Mesodermal cell (in vitro differentiated cells): Measurements from ENCODE around the gene CNGB1.
"Not testable (repeated sequence)": the region's sequence is repeated elsewhere in the genome, so short reads cannot be mapped to it uniquely, and the experiment has no call there.

Experiments
- H3K27ac ChIP-seq: 2 replicates; pipeline ENCODE4 v1.7.0; 2013; ENCODE audit warnings: mild to moderate bottlenecking, low read depth, low read length, moderate library complexity; ENCODE audit not compliant: severe bottlenecking
- H3K36me3 ChIP-seq: 2 replicates; pipeline ENCODE4 v1.7.1; 2013; ENCODE audit warnings: mild to moderate bottlenecking, low read length, moderate library complexity; ENCODE audit not compliant: control insufficient read depth, insufficient read depth
- H3K4me1 ChIP-seq: one replicate; pipeline ENCODE4 v1.7.1; 2013; ENCODE audit warnings: mild to moderate bottlenecking, low read length; ENCODE audit not compliant: insufficient read depth, control insufficient read depth, poor library complexity, severe bottlenecking
- H3K4me3 ChIP-seq: 2 replicates; pipeline ENCODE4 v1.7.0; 2013; ENCODE audit warnings: low read length, control low read depth, mild to moderate bottlenecking; ENCODE audit not compliant: insufficient read depth, poor library complexity, severe bottlenecking; ENCODE audit errors: extremely low read depth
- H3K9me3 ChIP-seq: 2 replicates; pipeline ENCODE4 v1.7.1; 2013; ENCODE audit warnings: mild to moderate bottlenecking, low read length, moderate library complexity; ENCODE audit not compliant: control insufficient read depth
- WGBS, 2 experiments: methylation state at CpG; one replicate each; pipeline ENCODE4 v1.1.5; 2013; ENCODE audit warnings: missing lambda C conversion rate in 2 of 2; ENCODE audit not compliant: insufficient coverage in 2 of 2; 5-methylcytosine and 5-hydroxymethylcytosine counted together

Gene CNGB1

DNA sequence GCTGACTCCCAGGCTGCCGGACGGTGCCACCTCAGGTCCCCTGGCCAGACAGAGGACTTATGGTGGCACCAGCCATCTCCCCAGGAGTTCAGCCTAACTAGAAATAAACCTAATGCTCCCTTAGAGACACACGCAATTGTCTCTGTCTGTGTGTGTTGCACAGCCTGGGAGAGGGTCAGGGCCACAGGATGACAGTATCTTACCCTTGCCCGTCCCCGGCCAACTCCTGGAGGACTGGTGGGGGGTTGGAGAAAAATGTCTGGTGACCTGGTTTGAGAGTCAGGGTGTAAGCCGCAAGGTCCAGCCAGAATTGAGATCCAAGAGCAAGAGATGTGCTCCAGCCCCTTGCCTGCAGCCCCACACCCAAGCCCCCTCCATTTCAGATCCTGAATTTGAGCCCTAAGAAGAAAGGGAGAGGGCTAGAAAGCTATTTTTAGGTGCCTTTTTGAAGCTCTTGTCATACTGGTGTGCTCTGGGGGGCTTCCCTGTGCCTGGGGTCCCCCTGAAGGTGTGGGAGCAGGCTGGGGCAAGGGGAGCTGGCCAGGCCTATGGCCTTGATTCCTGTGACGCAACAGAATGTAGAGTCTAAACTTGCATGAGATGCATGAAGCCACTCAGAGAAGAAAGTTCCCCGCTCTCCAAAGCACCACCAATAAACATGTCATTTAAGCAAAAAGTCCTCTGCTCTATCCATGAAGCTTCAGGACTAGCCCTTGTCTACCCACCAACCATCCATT, 16.7 kb upstream of the CNGB1 start:
- WGBS, 2 experiments: 93 to 94% methylated on average over 3 to 6 of the region's 8 CpGs
- Histone ChIP-seq H3K4me1 (no peaks in the 10 kb centered on the region), H3K4me3 (no peak overlapping the region), H3K27ac (no peak overlapping the region), H3K36me3 (no peaks in the 10 kb centered on the region), H3K9me3 (no peaks in the 10 kb centered on the region)

DNA sequence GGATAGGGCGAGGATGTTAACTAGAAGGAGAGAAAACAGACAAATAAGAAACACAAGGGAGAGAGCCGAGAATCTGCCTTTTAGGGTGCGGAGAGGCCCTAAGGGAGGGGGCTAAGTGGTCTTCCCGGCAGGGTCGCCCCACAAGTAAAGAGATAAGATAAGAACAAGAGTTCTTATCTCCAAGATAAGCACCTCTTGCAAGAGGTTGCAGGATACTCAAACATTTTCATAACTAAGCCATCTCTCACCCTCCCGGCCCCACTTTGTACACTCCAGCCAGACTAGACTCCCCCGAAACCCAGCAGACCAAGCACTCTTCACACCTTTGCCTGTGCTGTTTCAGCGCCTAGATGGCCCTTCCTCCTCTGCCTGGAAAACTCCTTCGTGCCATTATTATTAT, 15.3 kb upstream of the CNGB1 start:
- Histone ChIP-seq H3K9me3 (no peaks in the 10 kb centered on the region), H3K4me3 (no peak overlapping the region), H3K36me3 (no peaks in the 10 kb centered on the region), H3K4me1 (no peaks in the 10 kb centered on the region), H3K27ac (no peak overlapping the region)
- WGBS, 2 experiments: 64 to 71% methylated on average over 4 to 7 of the region's 9 CpGs

DNA sequence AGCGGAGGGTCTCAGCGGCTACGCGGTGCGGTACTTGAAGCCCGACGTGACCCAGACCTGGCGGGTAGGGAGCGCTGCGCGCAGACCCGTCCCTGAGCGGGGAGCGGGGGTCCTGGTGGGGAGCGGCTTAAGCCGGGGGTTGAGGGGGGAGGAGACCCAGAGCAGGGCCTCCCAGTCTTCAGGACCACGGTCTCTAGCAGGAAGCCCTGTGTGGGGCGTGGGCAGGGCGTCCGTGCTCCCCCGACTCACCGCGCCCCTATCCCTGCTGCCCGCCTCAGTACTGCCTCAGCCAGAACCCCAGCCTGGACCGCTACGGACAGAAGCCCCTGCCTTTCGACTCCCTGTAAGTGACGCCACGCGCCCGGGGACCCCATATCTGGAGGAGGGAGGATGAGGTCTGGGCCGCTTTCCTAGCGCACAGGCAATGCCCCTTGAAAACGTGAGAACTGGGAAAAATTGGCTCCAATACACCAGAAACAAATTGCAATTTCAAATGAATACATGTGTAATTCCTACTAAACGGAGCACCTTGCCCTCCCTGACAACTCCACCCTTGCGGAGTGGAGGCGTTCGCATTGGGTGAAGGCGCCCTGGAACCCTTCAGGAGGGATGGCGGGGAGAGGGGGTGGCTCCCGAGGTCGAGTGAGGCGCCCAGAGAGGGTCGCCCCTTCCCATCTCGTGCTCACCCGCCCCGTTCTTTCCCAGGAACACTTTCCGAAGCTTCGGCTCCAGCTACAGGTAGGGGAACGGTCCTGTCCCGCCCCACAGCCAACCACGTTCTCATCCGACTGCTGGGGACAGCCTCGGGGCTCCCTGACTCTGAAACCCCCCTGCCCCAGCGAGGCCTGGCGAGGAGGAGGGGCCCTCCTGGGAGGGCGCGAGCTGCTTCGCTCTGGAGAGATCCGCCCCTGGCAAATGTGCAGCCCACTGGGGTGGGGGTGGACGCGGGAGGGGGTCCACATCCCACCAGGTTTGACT, 14.6 kb upstream of the CNGB1 start:
- Histone ChIP-seq H3K36me3 (no peaks in the 10 kb centered on the region), H3K27ac (no peak overlapping the region), H3K9me3 (no peaks in the 10 kb centered on the region), H3K4me1 (no peaks in the 10 kb centered on the region), H3K4me3 (peak overlapping the region; percentile 56)
- 5 to 10% methylated on average over 29 to 36 of the region's 62 CpGs for WGBS, 2 experiments

DNA sequence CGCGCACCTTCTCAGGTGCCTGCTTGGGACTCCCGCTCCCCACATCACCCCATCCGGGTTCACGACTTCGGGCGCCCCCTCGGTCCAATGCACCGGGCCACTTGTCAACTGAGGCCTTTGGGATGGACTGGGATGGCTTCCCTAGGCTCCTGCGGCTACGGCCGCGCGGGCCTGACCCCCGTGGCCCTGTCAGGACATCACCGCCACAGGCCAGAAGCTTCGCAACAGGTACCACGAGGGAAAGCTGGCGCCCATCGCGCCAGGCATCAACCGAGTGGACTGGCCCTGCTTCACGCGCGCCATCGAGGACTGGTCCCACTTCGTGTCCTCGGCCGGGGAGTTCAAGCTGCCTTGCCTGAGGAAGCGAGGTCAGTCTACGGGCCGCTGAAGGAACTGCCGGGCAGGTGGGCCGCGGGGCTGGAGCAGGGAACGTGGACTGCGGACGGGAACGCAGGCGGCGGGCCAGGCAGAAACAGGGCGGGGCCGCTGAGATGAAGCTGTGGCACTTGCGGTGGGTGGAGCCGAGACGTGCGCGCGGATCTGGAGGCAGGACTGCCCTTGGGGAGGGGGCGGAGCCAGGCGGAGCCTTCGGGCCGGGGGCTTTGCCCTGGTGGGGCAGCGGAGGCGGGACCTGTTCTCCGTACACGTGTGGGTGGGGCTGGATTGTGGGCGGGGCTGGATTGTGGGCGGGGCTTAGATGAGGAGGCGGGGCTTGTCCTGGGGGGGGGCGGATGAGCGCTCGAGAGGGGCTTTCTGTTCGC, 13.7 kb upstream of the CNGB1 start:
- no peaks in the 10 kb centered on the region for H3K36me3 ChIP-seq
- no peaks in the 10 kb centered on the region for H3K9me3 ChIP-seq
- WGBS, 2 experiments: 18 to 26% methylated on average over 47 to 54 of the region's 64 CpGs
- no peaks in the 10 kb centered on the region for H3K4me1 ChIP-seq
- H3K4me3 ChIP-seq: peak overlapping the region; percentile 56
- H3K27ac ChIP-seq: no peak overlapping the region

DNA sequence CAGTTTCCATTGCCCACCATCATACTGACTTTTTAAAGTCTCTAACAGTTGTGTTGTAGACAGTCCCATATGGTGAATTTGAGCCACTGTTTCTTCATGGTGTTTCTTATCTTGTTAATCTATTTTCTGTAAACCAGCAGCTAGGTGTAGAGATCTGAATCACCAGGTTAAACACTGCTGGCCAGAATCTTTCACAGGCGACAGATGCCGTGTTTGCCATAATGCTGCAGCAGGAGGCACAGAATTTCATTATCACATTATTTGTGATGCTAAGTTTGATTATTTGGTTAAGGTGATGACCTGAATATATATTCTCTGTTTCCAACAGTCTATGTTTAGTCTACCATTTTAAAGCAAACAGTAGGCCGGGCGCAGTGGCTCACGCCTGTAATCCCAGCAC, 11.5 kb upstream of the CNGB1 start:
- Histone ChIP-seq H3K27ac (no peak overlapping the region), H3K4me1 (no peaks in the 10 kb centered on the region), H3K4me3 (no peak overlapping the region), H3K9me3 (no peaks in the 10 kb centered on the region), H3K36me3 (no peaks in the 10 kb centered on the region)
- WGBS, 2 experiments: no CpG with 5 or more reads among the region's 5 CpGs

DNA sequence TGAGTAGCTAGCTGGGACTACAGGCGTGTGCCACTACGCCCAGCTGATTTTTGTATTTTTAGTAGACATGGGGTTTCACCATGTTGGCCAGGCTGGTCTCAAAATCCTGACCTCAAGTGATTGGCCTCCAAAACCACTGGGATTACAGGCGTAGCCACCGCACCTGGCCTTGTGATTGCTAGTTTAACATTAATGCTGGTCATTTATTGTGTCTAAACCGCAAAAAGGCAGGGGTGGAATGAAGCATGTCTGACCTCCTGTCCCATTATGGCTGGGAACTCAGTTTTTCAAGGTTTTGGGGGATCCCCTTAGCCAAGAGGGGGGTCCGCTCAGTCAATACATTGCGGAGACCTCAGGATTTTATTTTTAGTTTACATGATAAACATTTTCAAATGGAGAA, 10.7 kb upstream of the CNGB1 start:
- H3K27ac ChIP-seq: no peak overlapping the region
- H3K4me1 ChIP-seq: no peaks in the 10 kb centered on the region
- 84 to 85% methylated on average over 5 of the region's 7 CpGs for WGBS, 2 experiments
- no peaks in the 10 kb centered on the region for H3K9me3 ChIP-seq
- H3K4me3 ChIP-seq: no peak overlapping the region
- no peaks in the 10 kb centered on the region for H3K36me3 ChIP-seq

DNA sequence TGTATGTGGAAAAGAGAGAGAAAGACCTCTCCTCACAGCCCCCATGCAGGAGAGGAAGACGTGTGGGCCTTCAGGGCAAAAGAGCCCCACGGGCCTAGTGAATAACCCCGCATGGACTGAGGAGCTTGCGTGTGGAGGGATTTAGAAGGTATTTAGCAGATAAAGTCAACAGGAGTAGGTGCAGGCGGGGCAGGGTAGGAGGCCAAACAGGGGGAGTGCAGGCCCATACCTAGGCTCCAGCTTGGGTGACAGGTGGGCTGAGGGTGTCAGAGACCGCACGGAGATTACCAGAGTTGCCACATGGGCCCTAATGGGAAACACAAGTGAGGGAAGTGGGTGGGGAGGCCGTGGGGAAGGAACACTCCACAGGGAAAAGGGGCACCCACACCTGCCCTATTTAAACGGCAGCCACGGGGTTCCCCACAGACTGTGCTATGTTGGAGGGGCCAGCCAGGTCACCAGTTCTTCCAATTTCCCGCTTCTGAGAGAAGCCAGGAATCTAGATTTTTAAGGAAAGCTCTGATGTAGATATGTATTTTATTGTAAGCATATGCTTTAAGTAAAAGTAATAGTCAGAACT, 8.2 kb upstream of the CNGB1 start:
- H3K4me1 ChIP-seq: no peaks in the 10 kb centered on the region
- no peaks in the 10 kb centered on the region for H3K9me3 ChIP-seq
- H3K27ac ChIP-seq: no peak overlapping the region
- no peak overlapping the region for H3K4me3 ChIP-seq
- 83 to 93% methylated on average over 8 to 11 of the region's 11 CpGs for WGBS, 2 experiments
- no peaks in the 10 kb centered on the region for H3K36me3 ChIP-seq

DNA sequence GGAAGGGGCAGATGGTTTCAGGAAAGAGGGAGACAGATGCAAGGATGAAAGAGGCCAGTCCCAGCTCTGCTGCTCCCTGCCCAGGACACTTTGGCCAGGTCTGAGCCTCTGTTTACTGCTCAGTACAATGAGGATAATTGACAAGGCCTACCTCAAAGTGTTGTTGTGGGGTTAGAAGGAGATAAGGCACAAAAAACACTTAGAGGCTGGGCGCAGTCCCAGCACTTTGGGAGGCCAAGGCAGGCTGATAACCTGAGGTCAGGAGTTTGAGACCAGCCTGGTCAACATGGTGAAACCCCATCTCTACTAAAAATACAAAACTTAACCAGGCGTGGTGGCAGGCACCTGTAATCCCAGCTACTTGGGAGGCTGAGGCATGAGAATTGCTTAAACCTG, 7.1 kb upstream of the CNGB1 start:
- H3K4me1 ChIP-seq, H3K36me3 ChIP-seq, H3K4me3 ChIP-seq, H3K27ac ChIP-seq, H3K9me3 ChIP-seq: not testable (repeated sequence)
- WGBS, 2 experiments: 74 to 90% methylated on average over 1 to 2 of the region's 2 CpGs

DNA sequence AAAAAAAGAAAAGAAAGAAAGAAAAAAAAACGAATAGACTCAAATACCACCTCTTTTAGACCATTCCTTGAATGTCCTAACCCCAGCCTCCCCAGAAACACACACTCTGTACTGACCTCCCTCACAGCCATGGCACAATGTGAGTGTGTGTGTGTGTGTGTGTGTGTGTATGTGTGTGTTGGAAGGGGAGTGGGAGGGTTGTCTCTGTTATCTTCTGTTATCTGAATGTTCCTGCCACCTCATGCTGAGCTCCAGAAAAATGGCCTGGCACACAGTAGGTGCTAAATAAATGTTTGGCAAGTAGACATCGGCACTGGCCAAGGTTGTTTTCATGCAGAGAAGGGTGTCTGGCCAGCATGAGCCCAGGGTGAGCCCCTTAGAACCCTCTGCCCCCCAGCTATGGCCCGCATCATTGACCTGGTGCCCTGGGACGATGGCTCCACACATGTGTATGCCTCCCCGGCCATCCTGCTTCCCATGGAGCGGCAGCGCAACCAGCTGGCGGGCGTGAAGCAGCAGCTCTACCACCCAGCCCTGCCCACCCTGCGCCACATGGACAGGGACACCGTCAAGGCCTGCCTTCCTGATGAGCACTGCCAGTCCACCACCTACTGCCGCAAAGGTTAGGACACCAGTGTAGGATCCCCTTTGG, 6.6 kb upstream of the CNGB1 start:
- Histone ChIP-seq H3K4me3 (no peak overlapping the region), H3K4me1 (no peaks in the 10 kb centered on the region), H3K9me3 (no peaks in the 10 kb centered on the region), H3K36me3 (no peaks in the 10 kb centered on the region), H3K27ac (no peak overlapping the region)
- 87 to 91% methylated on average over 11 of the region's 12 CpGs for WGBS, 2 experiments

DNA sequence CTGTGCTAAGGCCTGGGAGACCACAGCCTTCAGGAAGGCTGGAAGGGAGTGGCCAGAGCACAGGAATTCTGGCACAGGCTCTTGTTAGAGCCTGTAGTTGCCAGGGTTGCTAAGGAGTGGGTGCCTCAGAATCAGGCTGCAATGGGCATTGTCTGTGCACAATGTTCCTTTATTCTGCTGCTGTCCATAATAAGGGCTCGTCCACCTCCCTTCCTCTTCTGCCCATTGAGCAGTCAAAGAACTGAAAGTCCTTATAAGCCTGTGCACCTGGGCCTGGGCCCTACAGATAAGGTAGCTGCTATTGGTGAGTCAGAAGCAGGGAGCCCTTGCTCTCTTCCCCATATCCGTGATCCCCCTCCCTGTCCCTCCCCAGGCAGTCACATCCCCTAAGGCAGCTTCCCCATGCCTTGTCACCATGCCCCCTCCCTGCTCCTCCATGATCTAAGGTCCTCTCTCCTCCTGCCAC, 5.4 kb upstream of the CNGB1 start:
- no peak overlapping the region for H3K27ac ChIP-seq
- 78 to 85% methylated on average over 2 of the region's 2 CpGs for WGBS, 2 experiments
- no peak overlapping the region for H3K4me3 ChIP-seq

More for the DNA sequence above, 5.4 kb upstream of the CNGB1 start:
- no peaks in the 10 kb centered on the region for H3K4me1 ChIP-seq
- H3K9me3 ChIP-seq: no peaks in the 10 kb centered on the region
- no peaks in the 10 kb centered on the region for H3K36me3 ChIP-seq
